Gastroesophageal sphincter (tissue), 4 donors: Measurements from ENCODE around the gene NOS1. TPM values are rescaled to one million over a fixed set of nuclear protein-coding genes. Genes with fewer than 3 reads are reported as not detected.

Experiments used
- ATAC-seq: fragments of 150-250 bp; one replicate; pipeline ENCODE4 v1.9.1; 2016; ENCODE audit warnings: mild to moderate bottlenecking, moderate library complexity
- H3K27ac ChIP-seq, 4 donors: fragments of 200-600 bp; sonication (generic) in 3 of 4; 1 replicate in 3 of 4; 2 replicates in 1 of 4; pipeline ENCODE4 v1.5.1; 2016 to 2019
- H3K27me3 ChIP-seq: fragments of 200-600 bp; sonication (generic); one replicate; pipeline ENCODE4 v1.5.1; 2019
- H3K36me3 ChIP-seq, 2 donors: fragments of 200-600 bp; sonication (generic); one replicate each; pipeline ENCODE4 v1.5.1; 2019; ENCODE audit warnings: control low read depth in 1 of 2
- H3K4me1 ChIP-seq, 3 donors: fragments of 200-600 bp; sonication (generic); 1 replicate in 2 of 3; 2 replicates in 1 of 3; pipeline ENCODE4 v1.5.1; 2016 to 2019; ENCODE audit warnings: control low read depth in 2 of 3
- H3K4me3 ChIP-seq, 2 donors: fragments of 200-600 bp; sonication (generic); one replicate each; pipeline ENCODE4 v1.5.1; 2019; ENCODE audit warnings: mild to moderate bottlenecking in 1 of 2, moderate library complexity in 1 of 2
- H3K9me3 ChIP-seq, 3 donors: fragments of 200-600 bp; sonication (generic); one replicate each; pipeline ENCODE4 v1.5.1; 2017 to 2019; ENCODE audit warnings: control low read depth in 2 of 3
- CTCF ChIP-seq, 4 experiments: fragments of 200-600 bp in 2 of 4; fragments of 450-650 bp in 2 of 4; sonication (generic) in 1 of 4; IDR thresholded peaks; one replicate each; pipeline ENCODE4 v1.5.1; 2017 to 2019; ENCODE audit warnings: antibody characterized with exemption in 4 of 4, mild to moderate bottlenecking in 2 of 4, moderate library complexity in 2 of 4
- EP300 ChIP-seq: sonication (generic); formaldehyde crosslinking; IDR thresholded peaks from one replicate; pipeline ENCODE4 v1.6.1; 2017; ENCODE audit warnings: antibody characterized with exemption, mild to moderate bottlenecking
- POLR2A ChIP-seq, 2 donors: fragments of 450-650 bp; IDR thresholded peaks; one replicate each; pipeline ENCODE4 v1.6.1; 2017; ENCODE audit warnings: antibody characterized with exemption in 2 of 2, mild to moderate bottlenecking in 2 of 2, moderate library complexity in 1 of 2
- POLR2AphosphoS5 ChIP-seq: sonication (generic); formaldehyde crosslinking; IDR thresholded peaks from one replicate; pipeline ENCODE4 v1.6.1; 2017; ENCODE audit warnings: antibody characterized with exemption
- WGBS, 2 donors: methylation state at CpG; one replicate each; pipeline ENCODE4 v1.1.5; 2018; ENCODE audit warnings: low coverage in 1 of 2; 5-methylcytosine and 5-hydroxymethylcytosine counted together
- total RNA-seq, 4 donors: library from RNA; depleted of rRNA; stranded (reverse); fragments of >200 nt; gene quantifications; one replicate each; pipeline ENCODE4 v1.1.0, GENCODE V29; 2016

Gene NOS1
- total RNA-seq, 4 donors from 2014 or later = 0.62 to 1.8 (median 1.4) TPM

GRCh38 chr12:117167769-117168168, 193.7 kb downstream of the NOS1 start:
- Histone ChIP-seq H3K4me1 (no peaks in the 10 kb centered on the region), H3K27ac (no peak overlapping the region), H3K9me3 (no peaks in the 10 kb centered on the region), H3K27me3 (no peaks in the 10 kb centered on the region), H3K4me3 (no peak overlapping the region), H3K36me3 (peaks cover 6 to 100% of the 10 kb centered on the region in 2 donors)
- no peak for ATAC-seq
- no peak for TF ChIP-seq POLR2AphosphoS5
- no peak for TF ChIP-seq POLR2A (IDR thresholded peaks at IDR 0.05)
- 73 to 86% methylated on average over 4 of the region's 4 CpGs for WGBS, 2 donors

- no peak overlapping the region for H3K4me3 ChIP-seq
- peaks cover 6 to 100% of the 10 kb centered on the region in 2 donors for H3K36me3 ChIP-seq
- no peaks in the 10 kb centered on the region for H3K4me1 ChIP-seq
- no peak overlapping the region for H3K27ac ChIP-seq
- TF ChIP-seq CTCF (IDR thresholded peaks at IDR 0.05) = no peak
- no peak for TF ChIP-seq EP300
- TF ChIP-seq POLR2A (IDR thresholded peaks at IDR 0.05) = no peak
- TF ChIP-seq POLR2AphosphoS5 = no peak
- H3K9me3 ChIP-seq = no peaks in the 10 kb centered on the region
- no peak for ATAC-seq
- WGBS, 2 donors = 80 to 85% methylated on average over 2 of the region's 4 CpGs
- H3K27me3 ChIP-seq = no peaks in the 10 kb centered on the region
Observed at GRCh38 chr12:117166107-117166506, 195.3 kb downstream of the NOS1 start.

GRCh38 chr12:117165342-117165741, 196.1 kb downstream of the NOS1 start:
- TF ChIP-seq CTCF (IDR thresholded peaks at IDR 0.05) (no peak), POLR2AphosphoS5 (no peak), EP300 (no peak), POLR2A (IDR thresholded peaks at IDR 0.05) (no peak)
- no peaks in the 10 kb centered on the region for H3K9me3 ChIP-seq
- no peaks in the 10 kb centered on the region for H3K27me3 ChIP-seq
- H3K4me3 ChIP-seq = no peak overlapping the region
- peaks cover 3 to 100% of the 10 kb centered on the region in 2 donors for H3K36me3 ChIP-seq
- no peak for ATAC-seq
- no peak overlapping the region for H3K27ac ChIP-seq
- no peaks in the 10 kb centered on the region for H3K4me1 ChIP-seq
- 50 to 58% methylated on average over 5 of the region's 5 CpGs for WGBS, 2 donors

GRCh38 chr12:117162633-117163032, 198.8 kb downstream of the NOS1 start:
- TF ChIP-seq POLR2AphosphoS5 = no peak
- TF ChIP-seq EP300 = no peak
- no peak for TF ChIP-seq CTCF (IDR thresholded peaks at IDR 0.05)
- TF ChIP-seq POLR2A (IDR thresholded peaks at IDR 0.05) = no peak
- WGBS, 2 donors = 78 to 85% methylated on average over 6 to 7 of the region's 7 CpGs
- no peak for ATAC-seq
- Histone ChIP-seq H3K36me3 (peaks cover 0 to 100% of the 10 kb centered on the region in 2 donors), H3K4me3 (no peak overlapping the region), H3K27ac (no peak overlapping the region), H3K27me3 (no peaks in the 10 kb centered on the region), H3K9me3 (no peaks in the 10 kb centered on the region), H3K4me1 (no peaks in the 10 kb centered on the region)

- peaks cover 0 to 100% of the 10 kb centered on the region in 2 donors for H3K36me3 ChIP-seq
Observed at GRCh38 chr12:117162167-117162539, 199.3 kb downstream of the NOS1 start.

More at GRCh38 chr12:117162167-117162539, 199.3 kb downstream of the NOS1 start:
- WGBS, 2 donors = 83 to 89% methylated on average over 6 to 8 of the region's 8 CpGs
- no peak overlapping the region for H3K27ac ChIP-seq
- no peaks in the 10 kb centered on the region for H3K27me3 ChIP-seq
- no peak overlapping the region for H3K4me3 ChIP-seq
- TF ChIP-seq CTCF (IDR thresholded peaks at IDR 0.05) (no peak), EP300 (no peak), POLR2AphosphoS5 (no peak), POLR2A (IDR thresholded peaks at IDR 0.05) (no peak)
- no peaks in the 10 kb centered on the region for H3K4me1 ChIP-seq
- ATAC-seq = no peak
- no peaks in the 10 kb centered on the region for H3K9me3 ChIP-seq
